IMR-90 (cell line): Measurements from ENCODE around the gene CMSS1. TPM values are rescaled to one million over a fixed set of nuclear protein-coding genes. Genes with fewer than 3 reads are reported as not detected.

ENCODE experiments used
- ATAC-seq: fragments of 200-7000 bp; cut with Tn5 transposase; 2 replicates; pipeline ENCODE4 v1.9.1; 2020; ENCODE audit warnings: low read depth, mild to moderate bottlenecking, moderate library complexity
- BruUV-seq: library from RNA; stranded (reverse); fragments of 400-500 nt; replicated peaks from 2 replicates; lab custom pipeline; 2021; lab: Mats Ljungman, UMichigan
- CTCF ChIA-PET: fragments of 300-600 bp; formaldehyde crosslinking; extraction: SDS; loops from one replicate; lab custom pipeline; 2021; ENCODE audit warnings: antibody characterized with exemption; lab: Yijun Ruan, JAX
- POLR2A ChIA-PET: fragments of 300-600 bp; sonication (Branson Sonifier 250); formaldehyde crosslinking; loops from one replicate; lab custom pipeline; 2022; ENCODE audit warnings: antibody characterized with exemption; ENCODE audit not compliant: unreplicated experiment; lab: Charles Lee
- DNase-seq: peaks from one replicate; pipeline ENCODE4 v3.0.0; 2013
- H2AFZ ChIP-seq: replicated peaks from 2 replicates; pipeline ENCODE3; 2013; ENCODE audit warnings: low read length, mild to moderate bottlenecking; ENCODE audit not compliant: poor library complexity
- H2AK5ac ChIP-seq: 2 replicates; pipeline ENCODE4 v1.6.1; 2013; ENCODE audit warnings: low read depth, low read length, inconsistent platforms
- H2AK9ac ChIP-seq: replicated peaks from 2 replicates; pipeline ENCODE3; 2013; ENCODE audit warnings: mild to moderate bottlenecking, low read depth, low read length, moderate library complexity; ENCODE audit not compliant: poor library complexity
- H2BK120ac ChIP-seq: 2 replicates; pipeline ENCODE4 v1.6.1; 2013; ENCODE audit warnings: low read depth, low read length, inconsistent platforms
- H2BK15ac ChIP-seq: 3 replicates; pipeline ENCODE4 v1.6.1; 2013; ENCODE audit warnings: low read depth, low read length, inconsistent platforms
- H2BK20ac ChIP-seq: 2 replicates; pipeline ENCODE4 v1.6.1; 2013; ENCODE audit warnings: low read depth, mild to moderate bottlenecking, inconsistent platforms, low read length, moderate library complexity
- H2BK5ac ChIP-seq: 2 replicates; pipeline ENCODE4 v1.6.1; 2013; ENCODE audit warnings: mild to moderate bottlenecking, low read depth, low read length, inconsistent platforms; ENCODE audit not compliant: poor library complexity, severe bottlenecking
- H3K14ac ChIP-seq: replicated peaks from 2 replicates; pipeline ENCODE4 v1.6.1; 2013; ENCODE audit warnings: low read depth, low read length, inconsistent platforms
- H3K18ac ChIP-seq: 2 replicates; pipeline ENCODE4 v1.6.1; 2013; ENCODE audit warnings: low read depth, low read length, control low read depth
- H3K23ac ChIP-seq: 2 replicates; pipeline ENCODE4 v1.6.1; 2013; ENCODE audit warnings: low read depth, low read length, inconsistent platforms
- H3K27ac ChIP-seq: 2 replicates; pipeline ENCODE4 v1.5.1; 2013; ENCODE audit warnings: mild to moderate bottlenecking, control low read depth, low read length; ENCODE audit not compliant: insufficient read depth
- H3K27me3 ChIP-seq: 2 replicates; pipeline ENCODE4 v1.6.1; 2013; ENCODE audit warnings: low read length; ENCODE audit not compliant: control insufficient read depth, insufficient read depth
- H3K36me3 ChIP-seq: 2 replicates; pipeline ENCODE4 v1.6.1; 2013; ENCODE audit warnings: low read length, mixed read lengths; ENCODE audit not compliant: control insufficient read depth, insufficient read depth
- H3K4ac ChIP-seq: 2 replicates; pipeline ENCODE4 v1.6.1; 2013; ENCODE audit warnings: low read depth, low read length, inconsistent platforms
- H3K4me1 ChIP-seq: 2 replicates; pipeline ENCODE4 v1.6.1; 2013; ENCODE audit warnings: low read length, mixed read lengths; ENCODE audit not compliant: control insufficient read depth, insufficient read depth
- H3K4me2 ChIP-seq: 2 replicates; pipeline ENCODE4 v1.6.1; 2013; ENCODE audit warnings: low read depth, mild to moderate bottlenecking, control low read depth, low read length, moderate library complexity
- H3K4me3 ChIP-seq: 2 replicates; pipeline ENCODE4 v1.5.1; 2013; ENCODE audit warnings: low read depth, mild to moderate bottlenecking, control low read depth, low read length, moderate library complexity; ENCODE audit not compliant: insufficient read depth
- H3K56ac ChIP-seq: 2 replicates; pipeline ENCODE4 v1.6.1; 2013; ENCODE audit warnings: low read length, inconsistent platforms; ENCODE audit not compliant: insufficient read depth; ENCODE audit errors: extremely low read depth
- H3K79me1 ChIP-seq, 2 experiments: 2 replicates each; pipeline ENCODE4 v1.6.1; 2013; ENCODE audit warnings: low read length in 2 of 2, inconsistent platforms in 1 of 2, low read depth in 1 of 2
- H3K9ac ChIP-seq: 2 replicates; pipeline ENCODE4 v1.6.1; 2013; ENCODE audit warnings: low read depth, low read length, control low read depth
- H3K9me1 ChIP-seq: 2 replicates; pipeline ENCODE4 v1.6.1; 2013; ENCODE audit warnings: low read length, inconsistent platforms; ENCODE audit not compliant: insufficient read depth
- H3K9me3 ChIP-seq: 2 replicates; pipeline ENCODE4 v1.6.1; 2013; ENCODE audit warnings: low read length; ENCODE audit not compliant: control insufficient read depth, insufficient read depth
- H4K20me1 ChIP-seq: 2 replicates; pipeline ENCODE4 v1.6.1; 2013; ENCODE audit warnings: low read length, inconsistent platforms; ENCODE audit not compliant: insufficient read depth
- H4K5ac ChIP-seq: 2 replicates; pipeline ENCODE4 v1.6.1; 2013; ENCODE audit warnings: mild to moderate bottlenecking, low read depth, low read length, control low read depth
- H4K8ac ChIP-seq, 2 experiments: 2 replicates each; pipeline ENCODE4 v1.6.1; 2013; ENCODE audit warnings: low read depth in 2 of 2, low read length in 2 of 2, control low read depth in 1 of 2, inconsistent platforms in 1 of 2
- H4K91ac ChIP-seq: 2 replicates; pipeline ENCODE4 v1.6.1; 2013; ENCODE audit warnings: low read depth, low read length, inconsistent platforms; ENCODE audit not compliant: insufficient read depth
- BHLHE40 ChIP-seq: fragments of 150-350 bp; IDR thresholded peaks from 2 replicates; pipeline ENCODE4 v1.6.1; 2016; ENCODE audit warnings: mild to moderate bottlenecking, low read depth, low read length
- CEBPB ChIP-seq: IDR thresholded peaks from 2 replicates; pipeline ENCODE4 v1.6.1; 2012; ENCODE audit warnings: low read depth, low read length, improper control_type of control experiment
- CHD1 ChIP-seq: IDR thresholded peaks from 2 replicates; pipeline ENCODE4 v1.6.1; 2012; ENCODE audit warnings: low read depth, low read length, improper control_type of control experiment
- ELK1 ChIP-seq: fragments of 150-350 bp; IDR thresholded peaks from 2 replicates; pipeline ENCODE4 v1.6.1; 2016; ENCODE audit warnings: low read depth, mild to moderate bottlenecking, low read length, moderate library complexity, borderline replicate concordance
- FOS ChIP-seq: fragments of 150-350 bp; IDR thresholded peaks from 2 replicates; pipeline ENCODE4 v1.6.1; 2016; ENCODE audit warnings: low read depth, low read length
- MAFK ChIP-seq: IDR thresholded peaks from 2 replicates; pipeline ENCODE4 v1.6.1; 2012; ENCODE audit warnings: low read depth, low read length, improper control_type of control experiment
- MAZ ChIP-seq: IDR thresholded peaks from 2 replicates; pipeline ENCODE4 v1.6.1; 2012; ENCODE audit warnings: low read depth, mild to moderate bottlenecking, low read length, improper control_type of control experiment, moderate library complexity, borderline replicate concordance
- MXI1 ChIP-seq: IDR thresholded peaks from 2 replicates; pipeline ENCODE4 v1.6.1; 2012; ENCODE audit warnings: low read depth, mild to moderate bottlenecking, low read length, moderate library complexity, borderline replicate concordance
- NFE2L2 ChIP-seq: fragments of 150-350 bp; IDR thresholded peaks from 2 replicates; pipeline ENCODE4 v1.6.1; 2016; ENCODE audit warnings: low read depth, mild to moderate bottlenecking, low read length
- POLR2A ChIP-seq: IDR thresholded peaks from 2 replicates; pipeline ENCODE4 v1.6.1; 2012; ENCODE audit warnings: mild to moderate bottlenecking, low read depth, low read length
- RAD21 ChIP-seq: IDR thresholded peaks from 2 replicates; pipeline ENCODE4 v1.6.1; 2012; ENCODE audit warnings: low read length, improper control_type of control experiment
- RCOR1 ChIP-seq: IDR thresholded peaks from 2 replicates; pipeline ENCODE4 v1.6.1; 2012; ENCODE audit warnings: mild to moderate bottlenecking, low read length, improper control_type of control experiment; ENCODE audit not compliant: insufficient replicate concordance
- RFX5 ChIP-seq: IDR thresholded peaks from 2 replicates; pipeline ENCODE4 v1.8.0; 2012; ENCODE audit warnings: low read depth, mild to moderate bottlenecking, low read length, moderate library complexity
- SMC3 ChIP-seq: fragments of 150-350 bp; IDR thresholded peaks from 2 replicates; pipeline ENCODE4 v1.6.1; 2016; ENCODE audit warnings: low read depth, mild to moderate bottlenecking, antibody characterized with exemption, low read length, moderate library complexity
- WGBS, 2 experiments: methylation state at CpG; one replicate each; pipeline versions ENCODE4 v1.1.5 to v1.1.7; 2013; ENCODE audit warnings: missing lambda C conversion rate in 2 of 2; ENCODE audit not compliant: insufficient read length in 1 of 2; ENCODE audit errors: extremely low coverage in 2 of 2; 5-methylcytosine and 5-hydroxymethylcytosine counted together
- dilution Hi-C: fragments of 300-500 bp; cut with HindIII; formaldehyde crosslinking; loops from one replicate; pipeline ENCODE4 v1.14.3; 2018; ENCODE audit warnings: low sequenced_read_pairs; ENCODE audit not compliant: unreplicated experiment
- in situ Hi-C: fragments of 300-500 bp; cut with MboI; formaldehyde crosslinking; loops from 3 replicates; pipeline ENCODE4 v1.14.3; 2019; ENCODE audit warnings: low sequenced_read_pairs, inconsistent platforms, mixed read lengths
- intact Hi-C: fragments of 100-400 bp; cut with micrococcal nuclease; formaldehyde crosslinking; loops from 2 replicates; pipeline ENCODE4 v1.10.0; 2022
- polyA plus RNA-seq, 3 experiments: library from polyadenylated mRNA; depleted of rRNA; stranded (reverse); fragments of >200 nt; gene quantifications; 2 replicates each; pipeline ENCODE4 v1.2.3, GENCODE V29; 2012; ENCODE audit warnings: low replicate concordance in 1 of 3
- total RNA-seq: library from RNA; depleted of rRNA; stranded (reverse); fragments of >200 nt; gene quantifications from 2 replicates; pipeline ENCODE4 v1.2.3, GENCODE V29; 2012
- TF ChIP-seq, protein P1 (sequence below): conservative IDR thresholded peaks from 2 replicates; pipeline ENCODE4 v1.5.1; 2012; ENCODE audit warnings: mild to moderate bottlenecking, low read depth, low read length, improper control_type of control experiment

The CMSS1 gene
- total and polyA plus RNA-seq, 2 of the 4 experiments (the other 2 are of a cell fraction), result 12.5 to 13.6 TPM

- H3K18ac ChIP-seq, result no peak overlapping the region
- no peak overlapping the region for H2BK15ac ChIP-seq
- no peak; the same call in 1 of the 2 replicates for ATAC-seq
- H3K9me3 ChIP-seq, result no peaks in the 10 kb centered on the region
- no peak overlapping the region for H3K27ac ChIP-seq
- H2AK9ac ChIP-seq, result no peak overlapping the region
- no peak overlapping the region for H2BK20ac ChIP-seq
- peaks cover 11 to 35% of the 10 kb centered on the region in 2 experiments; a peak in 3 of 4 replicates for H3K79me1 ChIP-seq
- no peak overlapping the region for H3K4me2 ChIP-seq
- H3K9me1 ChIP-seq, result peaks cover 2% of the 10 kb centered on the region; the same call in 1 of the 2 replicates
- no peak overlapping the region for H3K23ac ChIP-seq
- WGBS, 2 experiments, result 83% methylated on average over 2 of the region's 14 CpGs; no CpG with 5 or more reads in 1 of the 2 experiments
- ChIA-PET POLR2A (no interaction called here), CTCF (interaction anchor here (1.1 kb wide), 1 partner anchor 430 kb away, joined by 3 read pairs; no protein-coding TSS in a partner anchor)
- no peak overlapping the region for H2AFZ ChIP-seq
- no TSS peak for BruUV-seq
- dilution Hi-C loops (no loop called here), in situ Hi-C loops (no loop called here), intact Hi-C loops (no loop called here)
- H3K36me3 ChIP-seq, result no peaks in the 10 kb centered on the region
- H4K5ac ChIP-seq, result no peak overlapping the region
- no peak for DNase-seq
- peak overlapping the region; percentile 1; the same call in 1 of the 2 replicates for H2AK5ac ChIP-seq
- no peak overlapping the region for H3K4me3 ChIP-seq
- H2BK5ac ChIP-seq, result no peak overlapping the region
- H4K91ac ChIP-seq, result no peak overlapping the region
- H3K27me3 ChIP-seq, result no peaks in the 10 kb centered on the region
- H3K14ac ChIP-seq, result no peak overlapping the region
- no peak overlapping the region for H4K8ac ChIP-seq
- H2BK120ac ChIP-seq, result no peak overlapping the region
- no peak overlapping the region for H3K56ac ChIP-seq
- H3K4ac ChIP-seq, result no peak overlapping the region
- H3K4me1 ChIP-seq, result no peaks in the 10 kb centered on the region
- H4K20me1 ChIP-seq, result no peaks in the 10 kb centered on the region
- H3K9ac ChIP-seq, result no peak overlapping the region
- TF ChIP-seq CHD1, result no peak
- no peak for TF ChIP-seq RFX5
- no peak for TF ChIP-seq FOS
- TF ChIP-seq BHLHE40, result no peak
- no peak for TF ChIP-seq POLR2A
- TF ChIP-seq NFE2L2, result no peak
- no peak for TF ChIP-seq MAZ
- TF ChIP-seq MXI1, result no peak
- TF ChIP-seq ELK1, result no peak
- TF ChIP-seq RAD21, result no peak
- no peak for TF ChIP-seq CEBPB
- TF ChIP-seq, protein P1, sequence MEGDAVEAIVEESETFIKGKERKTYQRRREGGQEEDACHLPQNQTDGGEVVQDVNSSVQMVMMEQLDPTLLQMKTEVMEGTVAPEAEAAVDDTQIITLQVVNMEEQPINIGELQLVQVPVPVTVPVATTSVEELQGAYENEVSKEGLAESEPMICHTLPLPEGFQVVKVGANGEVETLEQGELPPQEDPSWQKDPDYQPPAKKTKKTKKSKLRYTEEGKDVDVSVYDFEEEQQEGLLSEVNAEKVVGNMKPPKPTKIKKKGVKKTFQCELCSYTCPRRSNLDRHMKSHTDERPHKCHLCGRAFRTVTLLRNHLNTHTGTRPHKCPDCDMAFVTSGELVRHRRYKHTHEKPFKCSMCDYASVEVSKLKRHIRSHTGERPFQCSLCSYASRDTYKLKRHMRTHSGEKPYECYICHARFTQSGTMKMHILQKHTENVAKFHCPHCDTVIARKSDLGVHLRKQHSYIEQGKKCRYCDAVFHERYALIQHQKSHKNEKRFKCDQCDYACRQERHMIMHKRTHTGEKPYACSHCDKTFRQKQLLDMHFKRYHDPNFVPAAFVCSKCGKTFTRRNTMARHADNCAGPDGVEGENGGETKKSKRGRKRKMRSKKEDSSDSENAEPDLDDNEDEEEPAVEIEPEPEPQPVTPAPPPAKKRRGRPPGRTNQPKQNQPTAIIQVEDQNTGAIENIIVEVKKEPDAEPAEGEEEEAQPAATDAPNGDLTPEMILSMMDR, result no peak
- no peak for TF ChIP-seq SMC3
- TF ChIP-seq RCOR1, result no peak
- TF ChIP-seq MAFK, result no peak
These were observed 6.4 kb downstream of the CMSS1 start for GRCh38 chr3:99823723-99824711.
